PC-3 (cell line): ENCODE measurements around the gene HPS5. TPM values are rescaled to one million over a fixed set of nuclear protein-coding genes. Genes with fewer than 3 reads are reported as not detected.
A peak's percentile ranks its signal among the peaks of the same experiment; 100 is the strongest.

Experiments
- ATAC-seq: fragments of 200-7000 bp; cut with Tn5 transposase; 2 replicates; pipeline ENCODE4 v1.9.1; 2020; ENCODE audit warnings: mild to moderate bottlenecking, moderate library complexity
- BruUV-seq: library from RNA; stranded (reverse); fragments of 400-500 nt; replicated peaks from 2 replicates; lab custom pipeline; 2021; lab: Mats Ljungman, UMichigan
- CTCF ChIA-PET: fragments of 300-600 bp; sonication (Branson Sonifier 250); formaldehyde crosslinking; loops from one replicate; lab custom pipeline; 2022; ENCODE audit warnings: antibody characterized with exemption; lab: Charles Lee
- POLR2A ChIA-PET: fragments of 300-600 bp; sonication (Branson Sonifier 250); formaldehyde crosslinking; loops from one replicate; lab custom pipeline; 2022; ENCODE audit warnings: antibody characterized with exemption; ENCODE audit not compliant: unreplicated experiment; lab: Charles Lee
- DNase-seq: peaks from one replicate; pipeline ENCODE4 v3.0.0-alpha.2; 2015
- H2AFZ ChIP-seq: fragments of 300-600 bp; sonication (generic); 2 replicates; pipeline ENCODE4 v1.6.0; 2016; ENCODE audit warnings: antibody characterized with exemption, low read length
- H3F3A ChIP-seq: fragments of 300-600 bp; sonication (generic); one replicate; pipeline ENCODE4 v1.6.0; 2017; ENCODE audit warnings: antibody characterized with exemption, low read length, control low read depth, mild to moderate bottlenecking; ENCODE audit not compliant: unreplicated experiment
- H3K27ac ChIP-seq: fragments of 300-600 bp; sonication (generic); 2 replicates; pipeline ENCODE4 v1.5.1; 2016; ENCODE audit warnings: mild to moderate bottlenecking, low read length
- H3K27me3 ChIP-seq: fragments of 300-600 bp; sonication (generic); 2 replicates; pipeline ENCODE4 v1.6.1; 2016; ENCODE audit warnings: low read length, mixed read lengths
- H3K36me3 ChIP-seq: fragments of 300-600 bp; sonication (generic); 2 replicates; pipeline ENCODE4 v1.6.1; 2016; ENCODE audit warnings: low read depth, mixed run types, low read length, mixed read lengths
- H3K4me1 ChIP-seq: fragments of 300-600 bp; sonication (generic); 2 replicates; pipeline ENCODE4 v1.5.1; 2016; ENCODE audit warnings: low read length; ENCODE audit not compliant: insufficient read depth
- H3K4me2 ChIP-seq: fragments of 300-600 bp; sonication (generic); 2 replicates; pipeline ENCODE4 v1.6.0; 2016; ENCODE audit warnings: low read length
- H3K4me3 ChIP-seq: fragments of 300-600 bp; sonication (generic); 2 replicates; pipeline ENCODE4 v1.5.1; 2016; ENCODE audit warnings: mild to moderate bottlenecking, low read length, mixed read lengths
- H3K79me2 ChIP-seq: fragments of 300-600 bp; sonication (generic); 2 replicates; pipeline ENCODE4 v1.6.1; 2017; ENCODE audit warnings: low read length, mixed read lengths
- H3K9ac ChIP-seq: fragments of 300-600 bp; sonication (generic); 2 replicates; pipeline ENCODE4 v1.6.0; 2016; ENCODE audit warnings: mild to moderate bottlenecking, low read length
- H3K9me2 ChIP-seq: fragments of 300-600 bp; sonication (generic); replicated peaks from 2 replicates; pipeline ENCODE4 v1.6.1; 2016; ENCODE audit warnings: mixed run types, low read length, mixed read lengths
- H3K9me3 ChIP-seq: fragments of 300-600 bp; sonication (generic); 2 replicates; pipeline ENCODE4 v1.6.1; 2016; ENCODE audit warnings: low read length, mixed read lengths
- H4K20me1 ChIP-seq: fragments of 300-600 bp; sonication (generic); 2 replicates; pipeline ENCODE4 v1.6.1; 2016; ENCODE audit warnings: low read length, mixed read lengths
- CTCF ChIP-seq: fragments of 300-600 bp; sonication (generic); conservative IDR thresholded peaks from 2 replicates; pipeline ENCODE4 v1.5.1; 2017; ENCODE audit warnings: antibody characterized with exemption, low read depth, mild to moderate bottlenecking, low read length
- EZH2 ChIP-seq: fragments of 300-600 bp; sonication (generic); IDR thresholded peaks from one replicate; pipeline ENCODE4 v1.6.1; 2017; ENCODE audit warnings: antibody characterized with exemption, mild to moderate bottlenecking, low read length; ENCODE audit not compliant: unreplicated experiment
- EZH2phosphoT487 ChIP-seq: fragments of 300-600 bp; sonication (generic); IDR thresholded peaks from 2 replicates; pipeline ENCODE4 v1.6.1; 2018; ENCODE audit warnings: mild to moderate bottlenecking, antibody characterized with exemption, low read length, borderline replicate concordance
- intact Hi-C: fragments of 100-400 bp; cut with micrococcal nuclease; formaldehyde crosslinking; loops from 2 replicates; pipeline ENCODE4 v1.9.0; 2023
- total RNA-seq: library from RNA; depleted of rRNA; stranded (reverse); fragments of >200 nt; gene quantifications from 2 replicates; pipeline ENCODE4 v1.2.3, GENCODE V29; 2014

Gene HPS5
- total RNA-seq, 1 experiment from 2014 or later, result 15.2 TPM

GRCh38 chr11:18347471-18348125 is 25.7 kb upstream of the HPS5 start:
- Histone ChIP-seq H2AFZ (no peak overlapping the region), H3K4me2 (peak overlapping the region; percentile 23; the same call in 1 of the 2 replicates), H3K4me1 (peaks cover 18% of the 10 kb centered on the region), H3K9me2 (no peaks in the 10 kb centered on the region), H3K9ac (no peak overlapping the region), H4K20me1 (no peaks in the 10 kb centered on the region), H3K4me3 (no peak overlapping the region), H3K27me3 (no peaks in the 10 kb centered on the region), H3K9me3 (no peaks in the 10 kb centered on the region), H3K27ac (peak overlapping the region; percentile 54), H3K36me3 (peaks cover 24% of the 10 kb centered on the region), H3K79me2 (no peaks in the 10 kb centered on the region), H3F3A (no peaks in the 10 kb centered on the region)
- ChIA-PET CTCF (no interaction called here), POLR2A (no interaction called here)
- BruUV-seq, result no TSS peak
- TF ChIP-seq CTCF (no peak), EZH2 (no peak), EZH2phosphoT487 (no peak)
- DNase-seq (peak; percentile 47), ATAC-seq (peak; percentile 76)
- intact Hi-C loops, result no loop called here

- H3K27me3 ChIP-seq, result no peaks in the 10 kb centered on the region
- peaks cover 42% of the 10 kb centered on the region for H3K79me2 ChIP-seq
- H3K9ac ChIP-seq, result no peak overlapping the region
- ATAC-seq (no peak), DNase-seq (no peak)
- H3K36me3 ChIP-seq, result peaks cover 44% of the 10 kb centered on the region
- CTCF ChIA-PET, result no interaction called here
- POLR2A ChIA-PET, result no interaction called here
- H3K4me1 ChIP-seq, result peaks cover 14% of the 10 kb centered on the region
- no peak overlapping the region for H2AFZ ChIP-seq
- no peak overlapping the region for H3K27ac ChIP-seq
- no peaks in the 10 kb centered on the region for H3K9me2 ChIP-seq
- H3F3A ChIP-seq, result no peaks in the 10 kb centered on the region
- intact Hi-C loops, result no loop called here
- no peaks in the 10 kb centered on the region for H4K20me1 ChIP-seq
- H3K4me2 ChIP-seq, result no peak overlapping the region
- H3K4me3 ChIP-seq, result no peak overlapping the region
- no peaks in the 10 kb centered on the region for H3K9me3 ChIP-seq
- TF ChIP-seq EZH2 (no peak), EZH2phosphoT487 (no peak), CTCF (no peak)
- no TSS peak for BruUV-seq
Observed at GRCh38 chr11:18332891-18333290, 11.0 kb upstream of the HPS5 start.

GRCh38 chr11:18332302-18332701 is 10.4 kb upstream of the HPS5 start:
- TF ChIP-seq CTCF, result no peak
- no peak for TF ChIP-seq EZH2phosphoT487
- no peak for TF ChIP-seq EZH2
- H3K27ac ChIP-seq, result no peak overlapping the region
- no peaks in the 10 kb centered on the region for H3F3A ChIP-seq
- ATAC-seq (no peak), DNase-seq (no peak)
- peaks cover 44% of the 10 kb centered on the region for H3K36me3 ChIP-seq
- H4K20me1 ChIP-seq, result no peaks in the 10 kb centered on the region
- no peaks in the 10 kb centered on the region for H3K27me3 ChIP-seq
- ChIA-PET POLR2A (no interaction called here), CTCF (no interaction called here)
- no peak overlapping the region for H3K4me3 ChIP-seq
- H3K79me2 ChIP-seq, result peaks cover 48% of the 10 kb centered on the region
- no peaks in the 10 kb centered on the region for H3K9me2 ChIP-seq
- peaks cover 14% of the 10 kb centered on the region for H3K4me1 ChIP-seq
- intact Hi-C loops, result no loop called here
- no peak overlapping the region for H3K9ac ChIP-seq
- H3K4me2 ChIP-seq, result no peak overlapping the region
- BruUV-seq, result no TSS peak
- no peak overlapping the region for H2AFZ ChIP-seq
- no peaks in the 10 kb centered on the region for H3K9me3 ChIP-seq
